Measurements from ENCODE around the gene NAV3. TPM values are rescaled to one million over a fixed set of nuclear protein-coding genes. Genes with fewer than 3 reads are reported as not detected.

NAV3 gene
- polyA plus RNA-seq, 1 donor from 2014 or later: 36.9 TPM

GRCh38 chr12:77865178-77865577, 34.5 kb downstream of the NAV3 start:
- Histone ChIP-seq H4K20me1 (ENCODE audit: insufficient read depth) (no peaks in the 10 kb centered on the region), H3K4me2 (ENCODE audit: low read length) (no peak overlapping the region), H3K9me2 (ENCODE audit: insufficient read depth, low read length) (no peaks in the 10 kb centered on the region), H3K4me3 (ENCODE audit: low read length) (no peak overlapping the region), H3K79me2 (replicated peaks; ENCODE audit: insufficient read depth, low read length) (no peaks in the 10 kb centered on the region), H3K36me3 (ENCODE audit: insufficient read depth, low read length) (no peaks in the 10 kb centered on the region), H2AFZ (ENCODE audit: low read depth, low read length) (no peak overlapping the region), H3K27me3 (ENCODE audit: insufficient read depth, low read depth, low read length) (no peaks in the 10 kb centered on the region), H3K9me3 (ENCODE audit: low read length) (no peaks in the 10 kb centered on the region), H3K27ac (ENCODE audit: low read length) (no peak overlapping the region), H3K9ac (ENCODE audit: low read length) (no peak overlapping the region), H3F3A (ENCODE audit: insufficient read depth, low read length, poor library complexity, severe bottlenecking) (no peaks in the 10 kb centered on the region)
- no peak for TF ChIP-seq SMC3 (conservative IDR thresholded peaks at IDR 0.05; ENCODE audit: poor library complexity)
- no peak for TF ChIP-seq EP300 (conservative IDR thresholded peaks at IDR 0.05; ENCODE audit: poor library complexity, severe bottlenecking)
- TF ChIP-seq TAF1 (IDR thresholded peaks at IDR 0.05; ENCODE audit: low read depth): no peak
- no peak for TF ChIP-seq MXI1 (conservative IDR thresholded peaks at IDR 0.05; ENCODE audit: poor library complexity, severe bottlenecking)
- no peak for TF ChIP-seq RAD21 (conservative IDR thresholded peaks at IDR 0.05)
- no peak for TF ChIP-seq CTCF (IDR thresholded peaks at IDR 0.05; ENCODE audit: poor library complexity, severe bottlenecking)
- TF ChIP-seq, protein P1, sequence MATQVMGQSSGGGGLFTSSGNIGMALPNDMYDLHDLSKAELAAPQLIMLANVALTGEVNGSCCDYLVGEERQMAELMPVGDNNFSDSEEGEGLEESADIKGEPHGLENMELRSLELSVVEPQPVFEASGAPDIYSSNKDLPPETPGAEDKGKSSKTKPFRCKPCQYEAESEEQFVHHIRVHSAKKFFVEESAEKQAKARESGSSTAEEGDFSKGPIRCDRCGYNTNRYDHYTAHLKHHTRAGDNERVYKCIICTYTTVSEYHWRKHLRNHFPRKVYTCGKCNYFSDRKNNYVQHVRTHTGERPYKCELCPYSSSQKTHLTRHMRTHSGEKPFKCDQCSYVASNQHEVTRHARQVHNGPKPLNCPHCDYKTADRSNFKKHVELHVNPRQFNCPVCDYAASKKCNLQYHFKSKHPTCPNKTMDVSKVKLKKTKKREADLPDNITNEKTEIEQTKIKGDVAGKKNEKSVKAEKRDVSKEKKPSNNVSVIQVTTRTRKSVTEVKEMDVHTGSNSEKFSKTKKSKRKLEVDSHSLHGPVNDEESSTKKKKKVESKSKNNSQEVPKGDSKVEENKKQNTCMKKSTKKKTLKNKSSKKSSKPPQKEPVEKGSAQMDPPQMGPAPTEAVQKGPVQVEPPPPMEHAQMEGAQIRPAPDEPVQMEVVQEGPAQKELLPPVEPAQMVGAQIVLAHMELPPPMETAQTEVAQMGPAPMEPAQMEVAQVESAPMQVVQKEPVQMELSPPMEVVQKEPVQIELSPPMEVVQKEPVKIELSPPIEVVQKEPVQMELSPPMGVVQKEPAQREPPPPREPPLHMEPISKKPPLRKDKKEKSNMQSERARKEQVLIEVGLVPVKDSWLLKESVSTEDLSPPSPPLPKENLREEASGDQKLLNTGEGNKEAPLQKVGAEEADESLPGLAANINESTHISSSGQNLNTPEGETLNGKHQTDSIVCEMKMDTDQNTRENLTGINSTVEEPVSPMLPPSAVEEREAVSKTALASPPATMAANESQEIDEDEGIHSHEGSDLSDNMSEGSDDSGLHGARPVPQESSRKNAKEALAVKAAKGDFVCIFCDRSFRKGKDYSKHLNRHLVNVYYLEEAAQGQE (IDR thresholded peaks at IDR 0.05; ENCODE audit: borderline replicate concordance): no peak
- TF ChIP-seq EZH2 (IDR thresholded peaks at IDR 0.05; ENCODE audit: borderline replicate concordance, insufficient read depth, low read length, poor library complexity, severe bottlenecking): no peak
- no peak for TF ChIP-seq POLR2AphosphoS5 (IDR thresholded peaks at IDR 0.05)

DNA sequence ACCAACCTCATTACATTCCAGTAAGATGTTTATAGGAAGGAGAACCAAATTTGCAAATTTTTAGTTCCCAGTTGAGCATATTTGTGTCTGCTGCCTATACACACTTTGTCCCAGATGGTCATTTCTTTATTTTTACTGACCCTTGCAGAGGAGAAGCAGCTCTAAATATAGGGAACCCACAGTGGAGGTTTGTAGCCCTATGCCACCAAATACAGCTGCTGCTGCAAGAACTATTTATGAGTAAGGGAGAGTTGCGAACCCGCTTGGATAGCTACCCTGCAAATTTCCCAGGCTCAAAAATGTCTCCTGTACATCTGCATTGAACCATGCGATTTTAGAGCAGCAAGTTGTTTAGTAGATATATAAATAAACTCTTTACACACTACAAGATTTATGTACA, 48.2 kb downstream of the NAV3 start:
- no peaks in the 10 kb centered on the region for H4K20me1 ChIP-seq (ENCODE audit: insufficient read depth)
- no peak for TF ChIP-seq CTCF (IDR thresholded peaks at IDR 0.05; ENCODE audit: poor library complexity, severe bottlenecking)
- no peak for TF ChIP-seq MXI1 (conservative IDR thresholded peaks at IDR 0.05; ENCODE audit: poor library complexity, severe bottlenecking)
- no peak for TF ChIP-seq EP300 (conservative IDR thresholded peaks at IDR 0.05; ENCODE audit: poor library complexity, severe bottlenecking)
- no peak for TF ChIP-seq EZH2 (IDR thresholded peaks at IDR 0.05; ENCODE audit: borderline replicate concordance, insufficient read depth, low read length, poor library complexity, severe bottlenecking)
- TF ChIP-seq SMC3 (conservative IDR thresholded peaks at IDR 0.05; ENCODE audit: poor library complexity): no peak
- H3K27me3 ChIP-seq (ENCODE audit: insufficient read depth, low read depth, low read length): no peaks in the 10 kb centered on the region
- no peaks in the 10 kb centered on the region for H3K9me2 ChIP-seq (ENCODE audit: insufficient read depth, low read length)
- H2AFZ ChIP-seq (ENCODE audit: low read depth, low read length): no peak overlapping the region
- no peaks in the 10 kb centered on the region for H3F3A ChIP-seq (ENCODE audit: insufficient read depth, low read length, poor library complexity, severe bottlenecking)
- no peak overlapping the region for H3K4me2 ChIP-seq (ENCODE audit: low read length)
- peaks cover under 1% of the 10 kb centered on the region for H3K79me2 ChIP-seq (replicated peaks; ENCODE audit: insufficient read depth, low read length)
- H3K9me3 ChIP-seq (ENCODE audit: low read length): no peaks in the 10 kb centered on the region
- H3K4me3 ChIP-seq (ENCODE audit: low read length): no peak overlapping the region
- no peaks in the 10 kb centered on the region for H3K36me3 ChIP-seq (ENCODE audit: insufficient read depth, low read length)
- H3K27ac ChIP-seq (ENCODE audit: low read length): no peak overlapping the region
- no peak overlapping the region for H3K9ac ChIP-seq (ENCODE audit: low read length)

All from neural cell (in vitro differentiated cells).